Measurements from ENCODE around the gene S100G.

S100G gene

GRCh38 chrX:16678689-16679088, 28.7 kb downstream of the S100G start:
- H3K27ac ChIP-seq (ENCODE audit: low read depth, low read length) = no peak overlapping the region
- no peak overlapping the region for H3K9ac ChIP-seq (ENCODE audit: low read length)
- no peak overlapping the region for H3K4me3 ChIP-seq (ENCODE audit: low read depth in 1 of 2, low read length in 2 of 2)
- no peaks in the 10 kb centered on the region for H3K27me3 ChIP-seq (ENCODE audit: control insufficient read depth in 1 of 2, insufficient read depth in 2 of 2, low read length in 2 of 2)
- peaks cover 10% of the 10 kb centered on the region for H3K36me3 ChIP-seq (ENCODE audit: insufficient read depth, low read length)
- H3K4me1 ChIP-seq (ENCODE audit: insufficient read depth, low read length) = no peaks in the 10 kb centered on the region
- H3K9me3 ChIP-seq (ENCODE audit: low read length) = no peaks in the 10 kb centered on the region

- H3K4me3 ChIP-seq (ENCODE audit: low read depth in 1 of 2, low read length in 2 of 2) = no peak overlapping the region
- no peaks in the 10 kb centered on the region for H3K27me3 ChIP-seq (ENCODE audit: control insufficient read depth in 1 of 2, insufficient read depth in 2 of 2, low read length in 2 of 2)
- H3K9me3 ChIP-seq (ENCODE audit: low read length) = no peaks in the 10 kb centered on the region
- H3K36me3 ChIP-seq (ENCODE audit: insufficient read depth, low read length) = peaks cover 7% of the 10 kb centered on the region
- H3K9ac ChIP-seq (ENCODE audit: low read length) = no peak overlapping the region
- H3K27ac ChIP-seq (ENCODE audit: low read depth, low read length) = no peak overlapping the region
- no peaks in the 10 kb centered on the region for H3K4me1 ChIP-seq (ENCODE audit: insufficient read depth, low read length)
Observed at GRCh38 chrX:16683007-16683664, 33.2 kb downstream of the S100G start.

GRCh38 chrX:16687514-16687913, 37.6 kb downstream of the S100G start:
- H3K27ac ChIP-seq (ENCODE audit: low read depth, low read length) = no peak overlapping the region
- peaks cover 9% of the 10 kb centered on the region for H3K36me3 ChIP-seq (ENCODE audit: insufficient read depth, low read length)
- H3K4me1 ChIP-seq (ENCODE audit: insufficient read depth, low read length) = no peaks in the 10 kb centered on the region
- no peak overlapping the region for H3K9ac ChIP-seq (ENCODE audit: low read length)
- H3K9me3 ChIP-seq (ENCODE audit: low read length) = no peaks in the 10 kb centered on the region
- H3K4me3 ChIP-seq (ENCODE audit: low read depth in 1 of 2, low read length in 2 of 2) = no peak overlapping the region
- H3K27me3 ChIP-seq (ENCODE audit: control insufficient read depth in 1 of 2, insufficient read depth in 2 of 2, low read length in 2 of 2) = no peaks in the 10 kb centered on the region

GRCh38 chrX:16695079-16695676, 45.2 kb downstream of the S100G start:
- Histone ChIP-seq H3K27ac (ENCODE audit: low read depth, low read length) (no peak overlapping the region), H3K4me1 (ENCODE audit: insufficient read depth, low read length) (no peaks in the 10 kb centered on the region), H3K27me3 (ENCODE audit: control insufficient read depth in 1 of 2, insufficient read depth in 2 of 2, low read length in 2 of 2) (no peaks in the 10 kb centered on the region), H3K9me3 (ENCODE audit: low read length) (no peaks in the 10 kb centered on the region), H3K36me3 (ENCODE audit: insufficient read depth, low read length) (peaks cover 5% of the 10 kb centered on the region), H3K4me3 (ENCODE audit: low read depth in 1 of 2, low read length in 2 of 2) (no peak overlapping the region), H3K9ac (ENCODE audit: low read length) (no peak overlapping the region)

- H3K9me3 ChIP-seq (ENCODE audit: low read length) = no peaks in the 10 kb centered on the region
- H3K4me3 ChIP-seq (ENCODE audit: low read depth in 1 of 2, low read length in 2 of 2) = no peak overlapping the region
- no peak overlapping the region for H3K9ac ChIP-seq (ENCODE audit: low read length)
- H3K4me1 ChIP-seq (ENCODE audit: insufficient read depth, low read length) = no peaks in the 10 kb centered on the region
- no peak overlapping the region for H3K27ac ChIP-seq (ENCODE audit: low read depth, low read length)
- H3K27me3 ChIP-seq (ENCODE audit: control insufficient read depth in 1 of 2, insufficient read depth in 2 of 2, low read length in 2 of 2) = no peaks in the 10 kb centered on the region
- H3K36me3 ChIP-seq (ENCODE audit: insufficient read depth, low read length) = peaks cover 5% of the 10 kb centered on the region
Observed at GRCh38 chrX:16696956-16697355, 47.0 kb downstream of the S100G start.

GRCh38 chrX:16699389-16699788, 49.4 kb downstream of the S100G start:
- Histone ChIP-seq H3K4me1 (ENCODE audit: insufficient read depth, low read length) (no peaks in the 10 kb centered on the region), H3K27me3 (ENCODE audit: control insufficient read depth in 1 of 2, insufficient read depth in 2 of 2, low read length in 2 of 2) (no peaks in the 10 kb centered on the region), H3K4me3 (ENCODE audit: low read depth in 1 of 2, low read length in 2 of 2) (no peak overlapping the region), H3K9ac (ENCODE audit: low read length) (no peak overlapping the region), H3K27ac (ENCODE audit: low read depth, low read length) (no peak overlapping the region), H3K9me3 (ENCODE audit: low read length) (no peaks in the 10 kb centered on the region), H3K36me3 (ENCODE audit: insufficient read depth, low read length) (no peaks in the 10 kb centered on the region)

GRCh38 chrX:16700734-16701133, 50.8 kb downstream of the S100G start:
- Histone ChIP-seq H3K27me3 (ENCODE audit: control insufficient read depth in 1 of 2, insufficient read depth in 2 of 2, low read length in 2 of 2) (no peaks in the 10 kb centered on the region), H3K4me1 (ENCODE audit: insufficient read depth, low read length) (no peaks in the 10 kb centered on the region), H3K9me3 (ENCODE audit: low read length) (no peaks in the 10 kb centered on the region), H3K9ac (ENCODE audit: low read length) (no peak overlapping the region), H3K4me3 (ENCODE audit: low read depth in 1 of 2, low read length in 2 of 2) (no peak overlapping the region), H3K36me3 (ENCODE audit: insufficient read depth, low read length) (no peaks in the 10 kb centered on the region), H3K27ac (ENCODE audit: low read depth, low read length) (no peak overlapping the region)

GRCh38 chrX:16702700-16703599, 53.0 kb downstream of the S100G start:
- no peak overlapping the region for H3K27ac ChIP-seq (ENCODE audit: low read depth, low read length)
- H3K9ac ChIP-seq (ENCODE audit: low read length) = no peak overlapping the region
- H3K4me3 ChIP-seq (ENCODE audit: low read depth in 1 of 2, low read length in 2 of 2) = no peak overlapping the region
- no peaks in the 10 kb centered on the region for H3K4me1 ChIP-seq (ENCODE audit: insufficient read depth, low read length)
- H3K36me3 ChIP-seq (ENCODE audit: insufficient read depth, low read length) = no peaks in the 10 kb centered on the region
- no peaks in the 10 kb centered on the region for H3K9me3 ChIP-seq (ENCODE audit: low read length)
- H3K27me3 ChIP-seq (ENCODE audit: control insufficient read depth in 1 of 2, insufficient read depth in 2 of 2, low read length in 2 of 2) = no peaks in the 10 kb centered on the region
